Chondrocyte (in vitro differentiated cells): ENCODE results near the gene TMEM74B. TPM values are rescaled to one million over a fixed set of nuclear protein-coding genes. Genes with fewer than 3 reads are reported as not detected.

ENCODE experiments used
- DNase-seq: peaks from one replicate; pipeline ENCODE4 v3.0.0; 2021; ENCODE audit warnings: mixed read lengths, low spot score
- H3K27ac Mint-ChIP-seq: one replicate; pipeline ENCODE4 v1.8.0; 2021; ENCODE audit warnings: mild to moderate bottlenecking, moderate library complexity, mixed read lengths; ENCODE audit not compliant: unreplicated experiment
- H3K27me3 Mint-ChIP-seq: 2 replicates; pipeline ENCODE4 v1.8.0; 2021; ENCODE audit warnings: low read depth, mixed read lengths
- H3K36me3 Mint-ChIP-seq: 2 replicates; pipeline ENCODE4 v1.8.0; 2021; ENCODE audit warnings: low read depth, mixed read lengths
- H3K4me1 Mint-ChIP-seq: 2 replicates; pipeline ENCODE4 v1.8.0; 2021; ENCODE audit warnings: low read depth, mild to moderate bottlenecking, mixed read lengths
- H3K4me3 Mint-ChIP-seq: one replicate; pipeline ENCODE4 v1.8.0; 2021; ENCODE audit warnings: mild to moderate bottlenecking, moderate library complexity, mixed read lengths; ENCODE audit not compliant: unreplicated experiment
- H3K9me3 Mint-ChIP-seq: 2 replicates; pipeline ENCODE4 v1.8.0; 2021; ENCODE audit warnings: low read depth, mixed read lengths
- CTCF ChIP-seq: fragments of 200-600 bp; sonication (generic); IDR thresholded peaks from 2 replicates; pipeline ENCODE4 v1.5.0; 2021; ENCODE audit warnings: antibody characterized with exemption, mild to moderate bottlenecking, moderate library complexity
- total RNA-seq: library from RNA; stranded (reverse); gene quantifications from 3 replicates; pipeline ENCODE4 v1.2.1, GENCODE V29; 2021

TMEM74B gene
- total RNA-seq, 1 donor from 2014 or later: 0.65 TPM

DNA sequence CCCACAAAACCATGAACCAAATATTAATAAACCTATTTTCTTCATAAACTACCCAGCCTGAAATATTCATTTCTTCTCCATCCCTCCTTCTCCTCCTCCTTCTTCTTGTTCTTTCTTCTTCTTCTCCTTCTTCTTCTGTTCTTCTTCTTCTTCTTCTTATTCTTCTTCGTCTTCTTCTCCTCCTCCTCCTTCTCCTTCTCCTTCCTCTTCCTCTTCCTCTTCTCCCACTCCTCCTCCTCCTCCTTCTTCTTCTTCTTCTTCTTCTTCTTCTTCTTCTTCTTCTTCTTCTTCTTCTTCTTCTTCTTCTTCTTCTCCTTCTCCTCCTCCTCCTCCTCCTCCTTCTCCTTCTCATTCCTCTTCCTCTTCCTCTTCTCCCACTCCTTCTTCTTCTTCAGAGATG, 5.0 kb upstream of the TMEM74B start:
- no peak for TF ChIP-seq CTCF
- no peak overlapping the region for H3K27ac Mint-ChIP-seq
- H3K4me3 Mint-ChIP-seq: no peak overlapping the region
- DNase-seq: no peak
- no peaks in the 10 kb centered on the region for H3K36me3 Mint-ChIP-seq
- H3K9me3 Mint-ChIP-seq: no peaks in the 10 kb centered on the region
- H3K4me1 Mint-ChIP-seq: peaks cover 3% of the 10 kb centered on the region
- H3K27me3 Mint-ChIP-seq: peaks cover 38% of the 10 kb centered on the region

DNA sequence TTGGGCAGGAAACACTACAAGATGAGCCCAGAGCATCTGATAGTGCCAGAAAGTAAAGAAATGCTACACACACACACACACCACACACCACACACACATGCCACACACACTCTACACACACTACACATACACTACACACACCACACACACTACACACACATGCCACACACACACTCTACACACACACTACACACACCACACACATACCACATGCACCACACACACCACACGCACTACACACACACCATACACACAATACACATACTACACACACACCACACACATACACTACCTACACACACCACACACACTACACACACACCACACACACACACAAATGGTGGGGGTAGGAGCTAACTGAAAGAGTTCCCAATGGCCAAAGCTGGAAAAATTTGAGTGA, 3.6 kb upstream of the TMEM74B start:
- no peaks in the 10 kb centered on the region for H3K9me3 Mint-ChIP-seq
- no peak overlapping the region for H3K4me3 Mint-ChIP-seq
- H3K27ac Mint-ChIP-seq: no peak overlapping the region
- peaks cover 52% of the 10 kb centered on the region for H3K27me3 Mint-ChIP-seq
- TF ChIP-seq CTCF: no peak
- H3K4me1 Mint-ChIP-seq: peaks cover 10% of the 10 kb centered on the region
- no peaks in the 10 kb centered on the region for H3K36me3 Mint-ChIP-seq
- no peak for DNase-seq

DNA sequence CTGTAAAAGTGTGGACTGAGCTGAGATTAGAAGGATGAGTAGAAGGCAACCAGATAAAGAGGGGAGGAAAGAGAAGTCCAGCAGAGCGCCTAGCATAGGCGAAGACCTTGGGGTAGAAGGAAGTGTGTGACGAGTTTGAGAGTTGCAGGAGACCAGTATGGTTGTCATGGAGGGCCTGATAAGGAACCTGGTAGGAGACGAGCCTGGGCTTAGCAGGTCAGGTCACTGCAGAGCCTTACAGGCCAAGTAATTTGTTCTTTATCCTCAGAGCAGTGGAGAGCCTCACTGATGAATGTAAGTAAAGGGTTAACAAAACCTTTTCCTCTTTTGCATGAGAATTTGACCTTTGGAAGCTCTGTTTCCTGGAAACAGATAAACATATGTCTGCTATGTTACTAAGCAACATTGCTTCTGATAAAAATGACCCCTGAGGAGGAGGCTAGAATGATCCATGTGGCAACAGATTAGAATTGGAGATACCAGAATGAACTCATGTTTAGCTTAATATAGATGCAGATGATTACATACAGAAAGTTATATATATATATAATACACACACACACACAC, 2.9 kb upstream of the TMEM74B start:
- H3K27me3 Mint-ChIP-seq: peaks cover 52% of the 10 kb centered on the region
- no peak overlapping the region for H3K4me3 Mint-ChIP-seq
- H3K27ac Mint-ChIP-seq: no peak overlapping the region
- TF ChIP-seq CTCF: no peak
- DNase-seq: no peak
- no peaks in the 10 kb centered on the region for H3K9me3 Mint-ChIP-seq
- H3K4me1 Mint-ChIP-seq: peaks cover 10% of the 10 kb centered on the region
- no peaks in the 10 kb centered on the region for H3K36me3 Mint-ChIP-seq

- Mint-ChIP-seq H3K4me3 (peak overlapping the region; percentile 63), H3K27ac (no peak overlapping the region), H3K4me1 (peaks cover 10% of the 10 kb centered on the region), H3K27me3 (peaks cover 50% of the 10 kb centered on the region), H3K36me3 (no peaks in the 10 kb centered on the region), H3K9me3 (no peaks in the 10 kb centered on the region)
- DNase-seq: no peak
- no peak for TF ChIP-seq CTCF
These were observed 1.7 kb upstream of the TMEM74B start for GRCh38 chr20:1186367-1186991.

GRCh38 chr20:1185790-1186334, 1.1 kb upstream of the TMEM74B start:
- Mint-ChIP-seq H3K27ac (no peak overlapping the region), H3K9me3 (no peaks in the 10 kb centered on the region), H3K36me3 (peaks cover 2% of the 10 kb centered on the region), H3K4me1 (peaks cover 10% of the 10 kb centered on the region), H3K27me3 (peaks cover 46% of the 10 kb centered on the region), H3K4me3 (peak overlapping the region; percentile 63)
- TF ChIP-seq CTCF: peak; percentile 81
- no peak for DNase-seq
